HUDEP-2 (cell line): ENCODE measurements around the gene PRCC.
"Not testable (repeated sequence)": the region's sequence is repeated elsewhere in the genome, so short reads cannot be mapped to it uniquely, and the experiment has no call there.

Experiments
- DNase-seq, 76 experiments: peaks; one replicate each; lab custom pipeline; 2025; ENCODE audit not compliant: unreplicated experiment in 76 of 76; lab: John Stamatoyannopoulos, UW

Gene PRCC

GRCh38 chr1:156760092-156760795, 7.1 kb upstream of the PRCC start:
- DNase-seq = peak in 25 of 76 experiments; percentile 5 to 45 (median 24)

GRCh38 chr1:156760796-156761104, 6.6 kb upstream of the PRCC start:
- DNase-seq = no peak

GRCh38 chr1:156765136-156765535, 2.2 kb upstream of the PRCC start:
- not testable (repeated sequence) for DNase-seq

- no peak for DNase-seq
Observed at GRCh38 chr1:156765666-156766065, 1.7 kb upstream of the PRCC start.

GRCh38 chr1:156766298-156767100, 836 bp upstream of the PRCC start:
- DNase-seq = peak in 5 of 76 experiments; percentile 14 to 85 (median 59)

- peak in 2 of 76 experiments; percentile 15 to 45 for DNase-seq
Observed at GRCh38 chr1:156767879-156768604, 707 bp downstream of the PRCC start.

GRCh38 chr1:156768610-156769295, 1.4 kb downstream of the PRCC start:
- no peak for DNase-seq

- DNase-seq = no peak
Observed at GRCh38 chr1:156772222-156772621, 4.9 kb downstream of the PRCC start.

- DNase-seq = peak in 9 of 76 experiments; percentile 6 to 35 (median 14)
Observed at GRCh38 chr1:156772728-156773497, 5.6 kb downstream of the PRCC start.

- peak in 1 of 76 experiments; percentile 5 for DNase-seq
Observed at GRCh38 chr1:156773607-156774006, 6.3 kb downstream of the PRCC start.

GRCh38 chr1:156775799-156776198, 8.5 kb downstream of the PRCC start:
- DNase-seq = no peak

- DNase-seq = no peak
Observed at GRCh38 chr1:156776942-156777341, 9.6 kb downstream of the PRCC start.

- DNase-seq = no peak
Observed at GRCh38 chr1:156777573-156777972, 10.2 kb downstream of the PRCC start.

GRCh38 chr1:156781585-156782186, 14.4 kb downstream of the PRCC start:
- DNase-seq = no peak

- no peak for DNase-seq
Observed at GRCh38 chr1:156785458-156785857, 18.1 kb downstream of the PRCC start.

GRCh38 chr1:156786640-156787039, 19.3 kb downstream of the PRCC start:
- no peak for DNase-seq

- no peak for DNase-seq
Observed at GRCh38 chr1:156788136-156788535, 20.8 kb downstream of the PRCC start.

- DNase-seq = no peak
Observed at GRCh38 chr1:156789621-156790318, 22.4 kb downstream of the PRCC start.
